Activated CD4-positive, alpha-beta T cell treated with anti-CD3 and anti-CD28 coated beads for 24 hours (primary cell): Measurements from ENCODE around the gene ATP2B1.

ENCODE experiments used
- DNase-seq, 2 donors: peaks; one replicate each; pipeline ENCODE4 v3.0.0-alpha.2; 2020; ENCODE audit warnings: low read depth in 2 of 2

The ATP2B1 gene

GRCh38 chr12:89657066-89657465 is 51.6 kb downstream of the ATP2B1 start:
- DNase-seq, result no peak

GRCh38 chr12:89655841-89656240 is 52.8 kb downstream of the ATP2B1 start:
- DNase-seq, result no peak

- DNase-seq, result no peak
These were observed 57.4 kb downstream of the ATP2B1 start for GRCh38 chr12:89651192-89651591.

- no peak for DNase-seq
These were observed 58.4 kb downstream of the ATP2B1 start for GRCh38 chr12:89650239-89650638.

DNA sequence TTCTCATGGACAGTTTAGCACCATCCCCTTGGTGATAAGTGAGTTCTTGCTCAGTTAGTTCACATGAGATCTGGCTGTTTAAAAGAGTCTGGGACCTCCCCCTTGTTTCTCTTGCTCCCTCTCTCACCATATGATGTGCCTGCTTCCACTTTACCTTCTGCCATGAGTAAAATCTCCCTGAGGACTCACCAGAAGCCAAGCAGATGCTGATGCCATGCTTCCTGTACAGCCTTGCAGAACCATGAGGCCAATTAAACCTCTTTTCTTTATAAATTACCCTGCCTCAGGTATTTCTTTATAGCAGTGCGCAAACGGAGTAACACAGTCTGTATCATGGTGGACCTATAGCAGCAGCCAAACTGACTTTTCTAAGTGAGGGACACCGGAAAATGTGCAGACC is 58.8 kb downstream of the ATP2B1 start:
- no peak for DNase-seq

DNA sequence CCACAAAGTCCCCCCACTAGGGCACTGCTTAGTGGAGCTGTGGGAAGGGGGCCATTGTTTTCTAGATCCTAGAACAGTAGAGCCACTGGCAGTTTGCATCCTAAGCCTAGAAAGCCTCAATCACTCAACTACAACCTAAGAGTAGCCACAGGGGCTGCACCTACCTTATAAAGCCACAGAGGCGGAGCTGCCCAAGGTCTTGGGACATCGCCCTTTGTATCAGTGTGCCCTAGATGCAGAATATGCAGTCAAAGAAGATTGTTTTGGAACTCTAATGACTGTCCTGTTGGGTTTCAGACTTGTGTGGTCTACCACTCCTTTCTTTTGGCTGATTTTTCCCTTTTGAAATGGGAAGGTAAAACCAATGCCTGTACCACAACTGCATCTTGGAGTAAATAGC is 59.5 kb downstream of the ATP2B1 start:
- DNase-seq, result no peak

DNA sequence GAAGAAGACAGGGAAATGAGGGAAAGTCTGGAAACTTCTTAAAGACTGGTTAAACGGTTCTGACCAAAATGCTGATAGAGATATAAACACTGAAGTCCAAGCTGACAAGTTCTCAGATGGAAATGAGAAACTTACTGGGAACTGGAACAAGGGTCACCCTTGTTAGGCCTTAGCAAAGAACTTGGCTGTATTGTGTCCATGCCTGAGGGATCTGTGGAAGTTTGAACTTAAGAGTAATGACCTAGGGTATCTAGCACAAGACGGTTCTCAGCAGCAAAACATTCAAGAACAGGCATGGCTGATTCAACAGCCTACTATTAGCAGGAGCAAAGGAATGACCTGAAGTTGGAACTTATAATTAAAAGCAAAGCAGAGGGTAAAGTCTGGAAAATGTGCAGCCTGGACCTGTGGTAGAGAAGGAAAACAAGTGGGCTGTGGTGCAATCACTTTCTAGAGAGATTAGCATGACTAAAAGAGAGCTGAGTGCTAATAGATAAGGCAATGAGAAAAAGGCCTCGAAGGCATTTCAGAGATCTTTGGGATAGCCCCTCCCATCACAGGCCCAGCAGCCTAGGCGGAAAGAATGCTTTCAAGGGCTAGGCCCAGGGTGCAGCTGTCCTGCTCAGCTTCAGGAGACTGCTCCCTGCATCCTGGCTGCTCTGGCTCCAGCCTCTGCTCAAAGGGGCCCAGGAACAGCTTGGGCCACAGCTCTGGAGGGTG is 60.3 kb downstream of the ATP2B1 start:
- no peak for DNase-seq

GRCh38 chr12:89645434-89645833 is 63.2 kb downstream of the ATP2B1 start:
- DNase-seq, result no peak

- no peak for DNase-seq
These were observed 65.7 kb downstream of the ATP2B1 start for GRCh38 chr12:89642959-89643358.

- DNase-seq, result no peak
These were observed 71.9 kb downstream of the ATP2B1 start for GRCh38 chr12:89636776-89637160.

DNA sequence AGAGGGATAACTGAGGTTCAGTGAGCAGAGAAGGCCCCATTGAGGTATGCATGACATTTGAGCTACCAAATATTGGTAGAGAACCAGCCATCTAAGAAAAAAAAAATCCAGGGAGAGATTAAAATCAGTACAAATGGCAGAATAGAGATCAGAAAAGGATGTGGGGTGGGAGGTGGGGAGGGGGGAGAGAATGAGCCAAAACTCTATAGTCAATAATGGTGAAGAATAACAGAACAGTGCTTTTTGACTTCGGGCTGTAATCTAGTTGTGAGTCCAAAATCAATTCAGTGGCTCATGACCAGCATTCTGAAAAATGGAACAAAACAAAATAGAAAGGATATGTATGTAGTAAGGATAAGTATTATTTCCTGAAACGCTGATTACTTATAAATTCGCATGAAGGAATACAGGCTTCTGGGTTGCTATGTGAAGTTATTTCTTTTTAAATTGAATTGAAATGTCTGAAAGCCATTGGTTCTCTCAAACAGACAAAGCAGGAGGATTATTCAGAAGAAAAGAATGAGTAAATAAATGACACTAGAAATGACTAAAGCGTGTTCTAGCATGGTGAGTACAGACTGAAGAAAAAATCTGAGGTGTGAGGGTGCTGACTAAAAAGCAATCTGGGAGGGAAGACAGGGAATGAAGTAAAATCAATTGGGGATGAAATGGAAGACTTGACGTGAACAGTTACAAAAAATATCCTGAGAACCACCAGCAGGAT is 72.4 kb downstream of the ATP2B1 start:
- no peak for DNase-seq

GRCh38 chr12:89634508-89634907 is 74.1 kb downstream of the ATP2B1 start:
- no peak for DNase-seq

GRCh38 chr12:89632778-89633177 is 75.9 kb downstream of the ATP2B1 start:
- DNase-seq, result no peak

DNA sequence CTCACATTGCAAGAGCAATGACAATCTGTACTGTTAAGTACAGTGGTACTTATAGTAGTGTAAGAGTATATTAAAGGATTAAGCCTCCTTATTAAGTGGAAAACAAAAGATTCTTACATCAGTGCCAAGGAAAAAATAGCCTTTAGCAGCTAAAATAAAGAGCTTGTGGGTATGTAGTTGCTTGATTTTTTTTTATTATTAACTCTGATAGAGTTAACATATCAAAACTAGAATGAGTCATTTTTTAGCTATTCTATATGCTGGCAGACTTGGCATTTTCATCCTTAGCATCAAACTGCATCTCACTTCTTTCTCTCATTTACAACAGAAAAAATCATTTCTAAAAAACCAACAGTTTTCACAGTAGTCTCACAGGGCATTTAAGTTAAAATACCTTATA is 86.5 kb downstream of the ATP2B1 start:
- no peak for DNase-seq

DNA sequence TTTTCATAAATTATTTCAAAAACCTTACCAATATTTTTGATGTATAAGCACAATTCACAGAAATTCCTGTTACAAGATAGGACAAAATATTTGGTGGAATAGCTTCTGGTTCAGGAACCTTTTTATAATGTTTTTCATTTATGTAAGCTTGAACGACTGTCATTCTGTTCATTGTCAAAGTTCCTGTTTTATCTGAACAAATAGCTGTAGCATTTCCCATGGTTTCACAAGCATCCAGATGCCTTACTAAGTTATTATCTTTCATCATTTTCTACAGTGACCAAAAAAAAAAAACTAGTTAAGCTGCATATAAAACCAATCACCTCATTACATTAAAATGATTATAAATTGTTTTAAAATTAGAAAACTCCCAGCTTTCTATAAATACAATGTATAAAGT is 87.1 kb downstream of the ATP2B1 start:
- no peak for DNase-seq

DNA sequence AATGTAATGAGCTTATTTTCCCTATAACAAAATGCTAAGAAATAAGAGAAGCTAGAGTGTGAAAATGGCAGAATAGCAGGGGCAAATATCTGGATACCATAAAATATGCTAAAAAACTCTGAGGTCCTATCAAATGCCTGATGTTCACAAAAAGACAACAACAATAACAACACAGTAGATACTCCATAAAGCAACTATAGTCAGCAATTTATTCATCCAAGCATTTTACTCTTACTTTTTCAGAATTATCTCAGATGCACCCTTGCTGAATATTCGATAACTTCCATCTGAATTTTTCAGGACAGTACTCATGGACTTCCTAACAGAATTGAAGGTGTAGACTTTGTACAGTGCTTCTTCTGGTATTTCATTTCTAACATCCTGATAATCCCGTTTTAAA is 88.9 kb downstream of the ATP2B1 start:
- DNase-seq, result no peak

DNA sequence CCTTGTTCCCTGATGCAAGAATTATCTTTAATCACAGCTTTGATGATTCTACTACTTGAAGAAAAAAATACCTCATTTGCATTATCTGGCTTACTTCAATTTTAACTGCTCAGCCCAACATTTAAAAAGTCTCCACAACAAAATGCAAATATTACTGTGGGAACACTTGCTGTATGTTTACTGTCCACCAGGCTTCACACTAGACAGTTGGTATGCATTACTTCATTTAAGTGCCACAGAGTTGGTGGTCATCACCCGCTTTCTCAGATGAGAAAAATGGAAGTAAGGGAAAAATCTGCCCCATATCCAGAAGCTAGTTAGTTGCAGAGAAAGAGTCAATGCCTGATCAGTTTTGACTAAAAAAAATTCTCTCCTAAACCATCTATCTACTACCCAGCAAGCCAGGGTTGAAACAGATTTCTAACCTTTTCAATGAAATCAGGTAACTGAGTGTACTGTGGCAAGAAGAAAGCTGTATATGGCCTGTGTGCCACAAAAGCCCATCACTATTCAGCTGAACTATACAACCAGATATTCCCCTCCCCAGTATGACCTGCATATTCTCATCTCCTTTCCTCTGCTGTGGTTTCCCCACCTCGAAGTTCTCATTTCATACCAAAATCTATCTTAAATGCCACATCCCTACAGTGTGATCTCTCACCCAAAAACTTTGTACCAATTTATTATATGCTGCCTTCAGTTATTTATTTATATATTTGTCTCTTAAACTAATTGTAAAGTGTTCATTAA is 90.3 kb downstream of the ATP2B1 start:
- DNase-seq, result no peak

- no peak for DNase-seq
These were observed 98.3 kb downstream of the ATP2B1 start for GRCh38 chr12:89610366-89610765.

DNA sequence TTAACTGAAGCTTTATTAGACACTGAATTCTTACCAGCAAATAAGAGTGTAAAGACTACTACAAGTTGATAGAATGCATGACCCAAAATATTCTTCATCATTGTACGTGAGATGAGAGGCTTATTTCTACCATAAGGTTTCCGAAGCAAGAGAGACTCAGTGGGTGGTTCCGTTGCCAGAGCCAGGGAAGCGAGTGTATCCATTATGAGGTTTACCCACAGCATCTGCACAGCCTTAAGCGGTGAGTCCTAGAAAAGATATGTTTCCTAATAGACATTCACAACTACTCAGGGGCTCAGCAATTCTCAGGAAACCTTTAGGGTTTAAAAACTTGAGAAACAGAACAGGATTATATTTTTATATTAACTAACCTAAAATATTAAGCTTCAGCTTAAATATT is 105.0 kb downstream of the ATP2B1 start:
- DNase-seq, result no peak

- no peak for DNase-seq
These were observed 110.9 kb downstream of the ATP2B1 start for GRCh38 chr12:89597770-89598169.

DNA sequence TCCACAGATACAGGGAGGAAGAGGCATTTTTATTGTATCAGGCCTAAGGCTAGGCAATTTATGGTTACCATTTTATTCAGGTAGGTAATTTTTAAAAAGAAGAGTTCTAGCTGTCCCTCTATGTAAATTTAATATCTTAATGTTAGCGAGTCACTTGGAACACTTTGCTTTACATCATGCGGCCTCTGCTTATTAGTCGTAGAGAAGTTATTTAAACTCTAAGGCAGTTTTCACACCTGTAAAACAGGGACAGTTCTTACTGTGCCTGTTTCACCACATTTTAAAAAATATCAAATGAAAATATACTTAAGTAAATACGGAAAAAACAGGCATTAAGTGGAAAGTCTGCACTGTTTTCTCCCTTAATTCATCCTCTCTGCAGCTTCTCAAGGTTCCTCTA is 111.4 kb downstream of the ATP2B1 start:
- no peak for DNase-seq

GRCh38 chr12:89593873-89594272 is 114.8 kb downstream of the ATP2B1 start:
- DNase-seq, result no peak

- DNase-seq, result no peak
These were observed 115.4 kb downstream of the ATP2B1 start for GRCh38 chr12:89593233-89593632.
